ENCODE measurements around the gene DTL. TPM values are rescaled to one million over a fixed set of nuclear protein-coding genes. Genes with fewer than 3 reads are reported as not detected.

The DTL gene
- total RNA-seq, 1 donor from 2014 or later: 6.3 TPM

GRCh38 chr1:212149566-212149965, 114.0 kb downstream of the DTL start:
- H3K9ac ChIP-seq (ENCODE audit: low read length): no peak overlapping the region
- no peak for DNase-seq (ENCODE audit: low read depth)
- no peak overlapping the region for H3K27ac Mint-ChIP-seq (ENCODE audit: unreplicated experiment)
- no peak overlapping the region for H3K27ac ChIP-seq (ENCODE audit: low read depth, low read length)
- FAIRE-seq: no peak
- no peaks in the 10 kb centered on the region for H3K27me3 ChIP-seq (ENCODE audit: insufficient read depth, low read length)
- H2AFZ ChIP-seq (ENCODE audit: low read depth, low read length): no peak overlapping the region
- no peaks in the 10 kb centered on the region for H3K36me3 Mint-ChIP-seq (ENCODE audit: low read depth, unreplicated experiment)
- H3K27me3 Mint-ChIP-seq (ENCODE audit: low read depth, unreplicated experiment): peaks cover 3% of the 10 kb centered on the region
- H3K4me1 ChIP-seq (ENCODE audit: insufficient read depth, low read length): no peaks in the 10 kb centered on the region
- no peaks in the 10 kb centered on the region for H3K9me3 ChIP-seq (ENCODE audit: insufficient read depth, low read depth, low read length)
- no peak overlapping the region for H3K4me3 Mint-ChIP-seq (ENCODE audit: unreplicated experiment)
- TF ChIP-seq EZH2 (IDR thresholded peaks at IDR 0.05; ENCODE audit: insufficient read depth, low read length): no peak
- TF ChIP-seq, protein P1, sequence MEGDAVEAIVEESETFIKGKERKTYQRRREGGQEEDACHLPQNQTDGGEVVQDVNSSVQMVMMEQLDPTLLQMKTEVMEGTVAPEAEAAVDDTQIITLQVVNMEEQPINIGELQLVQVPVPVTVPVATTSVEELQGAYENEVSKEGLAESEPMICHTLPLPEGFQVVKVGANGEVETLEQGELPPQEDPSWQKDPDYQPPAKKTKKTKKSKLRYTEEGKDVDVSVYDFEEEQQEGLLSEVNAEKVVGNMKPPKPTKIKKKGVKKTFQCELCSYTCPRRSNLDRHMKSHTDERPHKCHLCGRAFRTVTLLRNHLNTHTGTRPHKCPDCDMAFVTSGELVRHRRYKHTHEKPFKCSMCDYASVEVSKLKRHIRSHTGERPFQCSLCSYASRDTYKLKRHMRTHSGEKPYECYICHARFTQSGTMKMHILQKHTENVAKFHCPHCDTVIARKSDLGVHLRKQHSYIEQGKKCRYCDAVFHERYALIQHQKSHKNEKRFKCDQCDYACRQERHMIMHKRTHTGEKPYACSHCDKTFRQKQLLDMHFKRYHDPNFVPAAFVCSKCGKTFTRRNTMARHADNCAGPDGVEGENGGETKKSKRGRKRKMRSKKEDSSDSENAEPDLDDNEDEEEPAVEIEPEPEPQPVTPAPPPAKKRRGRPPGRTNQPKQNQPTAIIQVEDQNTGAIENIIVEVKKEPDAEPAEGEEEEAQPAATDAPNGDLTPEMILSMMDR (IDR thresholded peaks at IDR 0.05; ENCODE audit: insufficient read depth, low read depth, low read length): no peak
- no peaks in the 10 kb centered on the region for H3K36me3 ChIP-seq (ENCODE audit: insufficient read depth, low read length)
- no peaks in the 10 kb centered on the region for H4K20me1 ChIP-seq (ENCODE audit: insufficient read depth, low read length)
- no peak overlapping the region for H3K4me2 ChIP-seq (ENCODE audit: low read length)
- H3K9me3 Mint-ChIP-seq (ENCODE audit: unreplicated experiment): peaks cover 2% of the 10 kb centered on the region
- H3K79me2 ChIP-seq (ENCODE audit: insufficient read depth, low read length): no peaks in the 10 kb centered on the region
- no peak overlapping the region for H3K4me3 ChIP-seq (ENCODE audit: insufficient read depth, low read depth, low read length)
- peaks cover 3% of the 10 kb centered on the region for H3K4me1 Mint-ChIP-seq (ENCODE audit: low read depth, unreplicated experiment)

GRCh38 chr1:212152308-212152693, 116.8 kb downstream of the DTL start:
- FAIRE-seq: no peak

GRCh38 chr1:212152869-212153268, 117.3 kb downstream of the DTL start:
- Histone ChIP-seq H3K27me3 (ENCODE audit: insufficient read depth, low read length) (no peaks in the 10 kb centered on the region), H3K79me2 (ENCODE audit: insufficient read depth, low read length) (no peaks in the 10 kb centered on the region), H3K27ac (ENCODE audit: low read depth, low read length) (no peak overlapping the region), H2AFZ (ENCODE audit: low read depth, low read length) (no peak overlapping the region), H3K4me1 (ENCODE audit: insufficient read depth, low read length) (no peaks in the 10 kb centered on the region), H4K20me1 (ENCODE audit: insufficient read depth, low read length) (no peaks in the 10 kb centered on the region), H3K4me3 (ENCODE audit: insufficient read depth, low read depth, low read length) (no peak overlapping the region), H3K4me2 (ENCODE audit: low read length) (no peak overlapping the region), H3K9me3 (ENCODE audit: insufficient read depth, low read depth, low read length) (no peaks in the 10 kb centered on the region), H3K9ac (ENCODE audit: low read length) (no peak overlapping the region), H3K36me3 (ENCODE audit: insufficient read depth, low read length) (no peaks in the 10 kb centered on the region)
- TF ChIP-seq, protein P1 (IDR thresholded peaks at IDR 0.05; ENCODE audit: insufficient read depth, low read depth, low read length): no peak
- TF ChIP-seq EZH2 (IDR thresholded peaks at IDR 0.05; ENCODE audit: insufficient read depth, low read length): no peak
- Mint-ChIP-seq H3K27ac (ENCODE audit: unreplicated experiment) (no peak overlapping the region), H3K27me3 (ENCODE audit: low read depth, unreplicated experiment) (peaks cover 4% of the 10 kb centered on the region), H3K4me1 (ENCODE audit: low read depth, unreplicated experiment) (peaks cover under 1% of the 10 kb centered on the region), H3K9me3 (ENCODE audit: unreplicated experiment) (peaks cover 2% of the 10 kb centered on the region), H3K4me3 (ENCODE audit: unreplicated experiment) (no peak overlapping the region), H3K36me3 (ENCODE audit: low read depth, unreplicated experiment) (no peaks in the 10 kb centered on the region)
- no peak for DNase-seq (ENCODE audit: low read depth)
- FAIRE-seq: no peak

More at GRCh38 chr1:212152308-212152693, 116.8 kb downstream of the DTL start:
- H3K27ac ChIP-seq (ENCODE audit: low read depth, low read length): no peak overlapping the region
- Mint-ChIP-seq H3K4me1 (ENCODE audit: low read depth, unreplicated experiment) (peaks cover 3% of the 10 kb centered on the region), H3K9me3 (ENCODE audit: unreplicated experiment) (peaks cover 2% of the 10 kb centered on the region), H3K27me3 (ENCODE audit: low read depth, unreplicated experiment) (peaks cover 3% of the 10 kb centered on the region), H3K4me3 (ENCODE audit: unreplicated experiment) (no peak overlapping the region), H3K27ac (ENCODE audit: unreplicated experiment) (no peak overlapping the region), H3K36me3 (ENCODE audit: low read depth, unreplicated experiment) (no peaks in the 10 kb centered on the region)
- no peaks in the 10 kb centered on the region for H3K36me3 ChIP-seq (ENCODE audit: insufficient read depth, low read length)
- no peaks in the 10 kb centered on the region for H3K9me3 ChIP-seq (ENCODE audit: insufficient read depth, low read depth, low read length)
- no peak for TF ChIP-seq EZH2 (IDR thresholded peaks at IDR 0.05; ENCODE audit: insufficient read depth, low read length)
- TF ChIP-seq, protein P1 (IDR thresholded peaks at IDR 0.05; ENCODE audit: insufficient read depth, low read depth, low read length): no peak
- no peak for DNase-seq (ENCODE audit: low read depth)
- no peaks in the 10 kb centered on the region for H3K4me1 ChIP-seq (ENCODE audit: insufficient read depth, low read length)
- no peak overlapping the region for H3K4me2 ChIP-seq (ENCODE audit: low read length)
- H3K79me2 ChIP-seq (ENCODE audit: insufficient read depth, low read length): no peaks in the 10 kb centered on the region
- no peak overlapping the region for H3K9ac ChIP-seq (ENCODE audit: low read length)
- H3K4me3 ChIP-seq (ENCODE audit: insufficient read depth, low read depth, low read length): no peak overlapping the region
- no peaks in the 10 kb centered on the region for H3K27me3 ChIP-seq (ENCODE audit: insufficient read depth, low read length)
- H4K20me1 ChIP-seq (ENCODE audit: insufficient read depth, low read length): no peaks in the 10 kb centered on the region
- H2AFZ ChIP-seq (ENCODE audit: low read depth, low read length): no peak overlapping the region

All from astrocyte (in vitro differentiated cells and primary cell).